Liver (tissue), 3 donors: ENCODE measurements around the gene KRT86.
"Not testable (repeated sequence)": the region's sequence is repeated elsewhere in the genome, so short reads cannot be mapped to it uniquely, and the experiment has no call there.

Experiments
- ATF3 ChIP-seq: IDR thresholded peaks from 2 replicates; pipeline ENCODE4 v1.6.1; 2016; ENCODE audit warnings: antibody characterized with exemption
- EGR1 ChIP-seq, 2 donors: IDR thresholded peaks; 2 replicates each; pipeline ENCODE4 v1.6.1; 2016 to 2018; ENCODE audit warnings: antibody characterized with exemption in 2 of 2, low read depth in 2 of 2
- HNF4G ChIP-seq: IDR thresholded peaks from 2 replicates; pipeline ENCODE4 v1.6.1; 2016; ENCODE audit warnings: antibody characterized with exemption
- JUND ChIP-seq, 2 donors: IDR thresholded peaks; 2 replicates each; pipeline ENCODE4 v1.6.1; 2016; ENCODE audit warnings: antibody characterized with exemption in 2 of 2
- TAF1 ChIP-seq: conservative IDR thresholded peaks from 2 replicates; pipeline ENCODE4 v1.6.1; 2016; ENCODE audit warnings: antibody characterized with exemption, mild to moderate bottlenecking
- YY1 ChIP-seq: IDR thresholded peaks from 2 replicates; pipeline ENCODE4 v1.6.1; 2016; ENCODE audit warnings: antibody characterized with exemption, mild to moderate bottlenecking
- TF ChIP-seq, protein P1 (sequence below): fragments of 150-350 bp; IDR thresholded peaks from 2 replicates; pipeline ENCODE4 v1.5.1; 2017; ENCODE audit warnings: improper control_type of control experiment, low read depth, low read length; ENCODE audit not compliant: missing input control
- TF ChIP-seq, protein P2 (sequence below): IDR thresholded peaks from 2 replicates; pipeline ENCODE4 v1.6.1; 2016; ENCODE audit warnings: antibody characterized with exemption, mild to moderate bottlenecking
- TF ChIP-seq, protein P3 (sequence below): IDR thresholded peaks from 2 replicates; pipeline ENCODE4 v1.6.1; 2016; ENCODE audit warnings: antibody characterized with exemption
- TF ChIP-seq, protein P4 (sequence below): IDR thresholded peaks from 2 replicates; pipeline ENCODE4 v1.6.1; 2016; ENCODE audit warnings: antibody characterized with exemption
- donor health status: healthy.
- donor health status: healthy.

- not testable (repeated sequence) for TF ChIP-seq JUND (IDR thresholded peaks at IDR 0.05); ATF3; EGR1 (IDR thresholded peaks at IDR 0.05; ENCODE audit: low read depth in 2 of 2); TAF1; HNF4G; YY1
- TF ChIP-seq, protein P1, sequence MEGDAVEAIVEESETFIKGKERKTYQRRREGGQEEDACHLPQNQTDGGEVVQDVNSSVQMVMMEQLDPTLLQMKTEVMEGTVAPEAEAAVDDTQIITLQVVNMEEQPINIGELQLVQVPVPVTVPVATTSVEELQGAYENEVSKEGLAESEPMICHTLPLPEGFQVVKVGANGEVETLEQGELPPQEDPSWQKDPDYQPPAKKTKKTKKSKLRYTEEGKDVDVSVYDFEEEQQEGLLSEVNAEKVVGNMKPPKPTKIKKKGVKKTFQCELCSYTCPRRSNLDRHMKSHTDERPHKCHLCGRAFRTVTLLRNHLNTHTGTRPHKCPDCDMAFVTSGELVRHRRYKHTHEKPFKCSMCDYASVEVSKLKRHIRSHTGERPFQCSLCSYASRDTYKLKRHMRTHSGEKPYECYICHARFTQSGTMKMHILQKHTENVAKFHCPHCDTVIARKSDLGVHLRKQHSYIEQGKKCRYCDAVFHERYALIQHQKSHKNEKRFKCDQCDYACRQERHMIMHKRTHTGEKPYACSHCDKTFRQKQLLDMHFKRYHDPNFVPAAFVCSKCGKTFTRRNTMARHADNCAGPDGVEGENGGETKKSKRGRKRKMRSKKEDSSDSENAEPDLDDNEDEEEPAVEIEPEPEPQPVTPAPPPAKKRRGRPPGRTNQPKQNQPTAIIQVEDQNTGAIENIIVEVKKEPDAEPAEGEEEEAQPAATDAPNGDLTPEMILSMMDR = not testable (repeated sequence)
- TF ChIP-seq, protein P2, sequence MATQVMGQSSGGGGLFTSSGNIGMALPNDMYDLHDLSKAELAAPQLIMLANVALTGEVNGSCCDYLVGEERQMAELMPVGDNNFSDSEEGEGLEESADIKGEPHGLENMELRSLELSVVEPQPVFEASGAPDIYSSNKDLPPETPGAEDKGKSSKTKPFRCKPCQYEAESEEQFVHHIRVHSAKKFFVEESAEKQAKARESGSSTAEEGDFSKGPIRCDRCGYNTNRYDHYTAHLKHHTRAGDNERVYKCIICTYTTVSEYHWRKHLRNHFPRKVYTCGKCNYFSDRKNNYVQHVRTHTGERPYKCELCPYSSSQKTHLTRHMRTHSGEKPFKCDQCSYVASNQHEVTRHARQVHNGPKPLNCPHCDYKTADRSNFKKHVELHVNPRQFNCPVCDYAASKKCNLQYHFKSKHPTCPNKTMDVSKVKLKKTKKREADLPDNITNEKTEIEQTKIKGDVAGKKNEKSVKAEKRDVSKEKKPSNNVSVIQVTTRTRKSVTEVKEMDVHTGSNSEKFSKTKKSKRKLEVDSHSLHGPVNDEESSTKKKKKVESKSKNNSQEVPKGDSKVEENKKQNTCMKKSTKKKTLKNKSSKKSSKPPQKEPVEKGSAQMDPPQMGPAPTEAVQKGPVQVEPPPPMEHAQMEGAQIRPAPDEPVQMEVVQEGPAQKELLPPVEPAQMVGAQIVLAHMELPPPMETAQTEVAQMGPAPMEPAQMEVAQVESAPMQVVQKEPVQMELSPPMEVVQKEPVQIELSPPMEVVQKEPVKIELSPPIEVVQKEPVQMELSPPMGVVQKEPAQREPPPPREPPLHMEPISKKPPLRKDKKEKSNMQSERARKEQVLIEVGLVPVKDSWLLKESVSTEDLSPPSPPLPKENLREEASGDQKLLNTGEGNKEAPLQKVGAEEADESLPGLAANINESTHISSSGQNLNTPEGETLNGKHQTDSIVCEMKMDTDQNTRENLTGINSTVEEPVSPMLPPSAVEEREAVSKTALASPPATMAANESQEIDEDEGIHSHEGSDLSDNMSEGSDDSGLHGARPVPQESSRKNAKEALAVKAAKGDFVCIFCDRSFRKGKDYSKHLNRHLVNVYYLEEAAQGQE = not testable (repeated sequence)
- TF ChIP-seq, protein P3, sequence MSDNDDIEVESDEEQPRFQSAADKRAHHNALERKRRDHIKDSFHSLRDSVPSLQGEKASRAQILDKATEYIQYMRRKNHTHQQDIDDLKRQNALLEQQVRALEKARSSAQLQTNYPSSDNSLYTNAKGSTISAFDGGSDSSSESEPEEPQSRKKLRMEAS = not testable (repeated sequence)
- TF ChIP-seq, protein P4, sequence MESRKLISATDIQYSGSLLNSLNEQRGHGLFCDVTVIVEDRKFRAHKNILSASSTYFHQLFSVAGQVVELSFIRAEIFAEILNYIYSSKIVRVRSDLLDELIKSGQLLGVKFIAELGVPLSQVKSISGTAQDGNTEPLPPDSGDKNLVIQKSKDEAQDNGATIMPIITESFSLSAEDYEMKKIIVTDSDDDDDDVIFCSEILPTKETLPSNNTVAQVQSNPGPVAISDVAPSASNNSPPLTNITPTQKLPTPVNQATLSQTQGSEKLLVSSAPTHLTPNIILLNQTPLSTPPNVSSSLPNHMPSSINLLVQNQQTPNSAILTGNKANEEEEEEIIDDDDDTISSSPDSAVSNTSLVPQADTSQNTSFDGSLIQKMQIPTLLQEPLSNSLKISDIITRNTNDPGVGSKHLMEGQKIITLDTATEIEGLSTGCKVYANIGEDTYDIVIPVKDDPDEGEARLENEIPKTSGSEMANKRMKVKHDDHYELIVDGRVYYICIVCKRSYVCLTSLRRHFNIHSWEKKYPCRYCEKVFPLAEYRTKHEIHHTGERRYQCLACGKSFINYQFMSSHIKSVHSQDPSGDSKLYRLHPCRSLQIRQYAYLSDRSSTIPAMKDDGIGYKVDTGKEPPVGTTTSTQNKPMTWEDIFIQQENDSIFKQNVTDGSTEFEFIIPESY = not testable (repeated sequence)
Measured at GRCh38 chr12:52290483-52291134, 16.2 kb downstream of the KRT86 start.
